ENCODE measurements around the gene PSME3IP1. TPM values are rescaled to one million over a fixed set of nuclear protein-coding genes. Genes with fewer than 3 reads are reported as not detected.

The PSME3IP1 gene
- total and polyA plus RNA-seq, 2 of the 8 experiments (the other 6 are each of a cell fraction or from before 2014, with no cell fraction given), result 95.1 to 98.3 TPM

DNA sequence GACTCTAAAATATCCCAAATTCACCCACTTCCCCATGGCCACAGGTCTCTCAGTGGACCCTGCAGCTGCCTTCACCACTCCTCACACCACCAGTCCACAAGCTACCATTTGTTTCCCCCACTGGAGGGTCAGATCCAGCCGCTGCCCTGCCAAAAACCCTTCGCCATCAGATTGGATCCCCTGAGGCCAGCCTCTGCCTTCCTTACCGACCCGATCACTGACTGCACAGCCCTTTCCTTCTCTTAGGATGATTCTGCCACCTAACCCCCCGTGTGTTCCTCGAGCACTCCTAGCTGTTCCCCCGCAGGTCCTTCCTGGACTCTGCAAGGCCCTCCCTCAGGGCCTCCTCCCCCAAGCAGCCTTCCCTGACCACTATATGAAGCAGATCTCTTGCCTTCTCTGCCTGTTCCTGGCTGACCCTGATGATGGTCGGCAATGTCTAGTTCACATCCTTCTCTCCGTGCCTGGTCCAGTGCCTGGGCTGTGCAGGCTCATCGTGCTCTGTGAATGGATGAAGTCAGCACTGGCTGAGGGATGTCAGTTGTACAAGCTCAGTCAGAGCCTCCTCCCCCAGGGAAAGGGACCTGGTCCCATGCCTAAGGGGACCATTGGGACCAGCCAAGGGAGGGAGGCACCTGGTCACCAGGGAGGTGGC is 47.4 kb downstream of the PSME3IP1 start:
- WGBS, 2 experiments (ENCODE audit: extremely low coverage in 1 of 2, insufficient coverage in 1 of 2, insufficient read length in 1 of 2, insufficient replicate concordance in 2 of 2, low coverage in 1 of 2, low lambda C conversion rate in 2 of 2, missing lambda C conversion rate in 1 of 2), result 87% methylated on average over 10 of the region's 10 CpGs; no CpG with 5 or more reads in 1 of the 2 experiments
- Histone ChIP-seq H3K27ac (ENCODE audit: low read depth, low read length) (no peak overlapping the region), H3K9ac (replicated peaks in 1 of 4; ENCODE audit: extremely low read depth in 1 of 4, low read depth in 3 of 4, low read length in 3 of 4) (no peak overlapping the region), H3K27me3 (replicated peaks in 1 of 4; ENCODE audit: control insufficient read depth in 3 of 4, extremely low read depth in 1 of 4, insufficient read depth in 3 of 4, low read length in 3 of 4) (no peaks in the 10 kb centered on the region), H3K14ac (ENCODE audit: insufficient read length) (no peak overlapping the region), H3K18ac (ENCODE audit: extremely low read depth, low read length) (no peak overlapping the region; the same call in 1 of the 2 replicates), H2BK5ac (ENCODE audit: low read depth, low read length) (peak overlapping the region; percentile 32; the same call in 1 of the 2 replicates), H4K91ac (replicated peaks; ENCODE audit: insufficient read length, low read length) (no peak overlapping the region), H4K8ac (ENCODE audit: extremely low read depth, insufficient read depth, low read length) (no peak overlapping the region), H3K36me3 (ENCODE audit: control insufficient read depth in 2 of 4, insufficient read depth in 4 of 4, low read length in 3 of 4) (no peaks in the 10 kb centered on the region), H2BK12ac (ENCODE audit: low read depth, low read length) (no peak overlapping the region), H2AK5ac (ENCODE audit: low read depth, low read length) (no peak overlapping the region), H3K56ac (replicated peaks; ENCODE audit: insufficient read length, low read depth, low read length) (no peak overlapping the region), H4K5ac (ENCODE audit: insufficient read length, low read depth, low read length) (no peak overlapping the region), H3K79me2 (ENCODE audit: control insufficient read depth in 1 of 2, insufficient read depth in 2 of 2, low read length in 2 of 2) (no peaks in the 10 kb centered on the region), H3K9me3 (ENCODE audit: insufficient read depth in 2 of 2, low read depth in 1 of 2, low read length in 1 of 2) (no peaks in the 10 kb centered on the region), H3K23ac (ENCODE audit: insufficient read length) (no peak overlapping the region), H2BK15ac (ENCODE audit: low read length) (no peak overlapping the region), H3K4me3 (ENCODE audit: extremely low read depth in 1 of 4, insufficient read depth in 2 of 4, low read depth in 3 of 4, low read length in 4 of 4) (no peak overlapping the region), H2AFZ (ENCODE audit: low read length) (no peak overlapping the region), H3K4me1 (replicated peaks in 1 of 4; ENCODE audit: control insufficient read depth in 3 of 4, insufficient read depth in 4 of 4, low read length in 3 of 4) (peaks cover 0 to 5% (median 2%) of the 10 kb centered on the region in 4 experiments; a peak in 3 of 7 replicates), H3K23me2 (ENCODE audit: low read depth, low read length) (no peaks in the 10 kb centered on the region), H3K4ac (replicated peaks; ENCODE audit: insufficient read length, low read depth, low read length) (no peak overlapping the region), H2BK20ac (ENCODE audit: low read length) (peak overlapping the region; percentile 40; the same call in 1 of the 2 replicates), H2BK120ac (replicated peaks; ENCODE audit: low read depth, low read length) (no peak overlapping the region), H3K79me1 (ENCODE audit: low read depth, low read length) (no peaks in the 10 kb centered on the region), H4K20me1 (replicated peaks in 1 of 2; ENCODE audit: control insufficient read depth in 1 of 2, insufficient read depth in 2 of 2, low read length in 2 of 2) (no peaks in the 10 kb centered on the region), H3K4me2 (ENCODE audit: insufficient read depth in 1 of 2, low read depth in 2 of 2, low read length in 2 of 2) (no peak overlapping the region)
- FAIRE-seq (no peak), DNase-seq (ENCODE audit: low read depth in 1 of 2, low spot score in 2 of 2) (no peak)
- ChIA-PET POLR2A (ENCODE audit: partially characterized antibody) (interaction anchor here (0.6 to 0.7 kb wide), 2 partner anchors 21 to 887 kb away, joined by 3 read pairs; no protein-coding TSS in a partner anchor), CTCF (ENCODE audit: partially characterized antibody) (interaction anchor here (0.8 to 1.3 kb wide), 3 partner anchors 9 to 32 kb away, joined by 3 to 4 read pairs (median 3); no protein-coding TSS in a partner anchor)
- TF ChIP-seq, protein P1, sequence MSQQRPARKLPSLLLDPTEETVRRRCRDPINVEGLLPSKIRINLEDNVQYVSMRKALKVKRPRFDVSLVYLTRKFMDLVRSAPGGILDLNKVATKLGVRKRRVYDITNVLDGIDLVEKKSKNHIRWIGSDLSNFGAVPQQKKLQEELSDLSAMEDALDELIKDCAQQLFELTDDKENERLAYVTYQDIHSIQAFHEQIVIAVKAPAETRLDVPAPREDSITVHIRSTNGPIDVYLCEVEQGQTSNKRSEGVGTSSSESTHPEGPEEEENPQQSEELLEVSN (IDR thresholded peaks at IDR 0.05), result no peak
- TF ChIP-seq SUZ12 (IDR thresholded peaks at IDR 0.05; ENCODE audit: low read length) (no peak), BACH1 (IDR thresholded peaks at IDR 0.05; ENCODE audit: low read length) (no peak), EP300 (IDR thresholded peaks at IDR 0.05; ENCODE audit: borderline replicate concordance in 1 of 2, low read depth in 2 of 2, low read length in 2 of 2) (no peak), EZH2 (IDR thresholded peaks at IDR 0.05; ENCODE audit: low read depth, low read length, severe bottlenecking) (no peak), KDM1A (IDR thresholded peaks at IDR 0.05; ENCODE audit: borderline replicate concordance, low read length) (no peak), CBX5 (IDR thresholded peaks at IDR 0.05; ENCODE audit: low read depth, low read length) (no peak)
- TF ChIP-seq, protein P2, sequence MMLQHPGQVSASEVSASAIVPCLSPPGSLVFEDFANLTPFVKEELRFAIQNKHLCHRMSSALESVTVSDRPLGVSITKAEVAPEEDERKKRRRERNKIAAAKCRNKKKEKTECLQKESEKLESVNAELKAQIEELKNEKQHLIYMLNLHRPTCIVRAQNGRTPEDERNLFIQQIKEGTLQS (IDR thresholded peaks at IDR 0.05; ENCODE audit: insufficient read depth, low read depth, low read length), result no peak
